ENCODE results near the gene PLCB4.

PLCB4 gene

GRCh38 chr20:9476637-9477036 is 407.8 kb downstream of the PLCB4 start:
- Histone ChIP-seq H3K14ac (ENCODE audit: low read length in 2 of 2) (no peak overlapping the region), H3K9ac (ENCODE audit: low read length) (no peak overlapping the region), H3K4me2 (ENCODE audit: low read length, poor library complexity, severe bottlenecking) (no peak overlapping the region), H3K4me1 (ENCODE audit: control insufficient read depth, insufficient read depth, low read depth, low read length) (peaks cover 1% of the 10 kb centered on the region), H3K18ac (ENCODE audit: low read depth in 1 of 2, low read length in 2 of 2) (no peak overlapping the region), H3K9me3 (ENCODE audit: control insufficient read depth, low read length) (no peaks in the 10 kb centered on the region), H4K91ac (ENCODE audit: low read length) (no peak overlapping the region), H4K8ac (ENCODE audit: low read length) (no peak overlapping the region), H3K36me3 (ENCODE audit: control insufficient read depth in 1 of 2, insufficient read depth in 2 of 2, low read depth in 1 of 2, low read length in 2 of 2) (peaks cover 0 to 14% of the 10 kb centered on the region in 2 experiments), H3K27ac (ENCODE audit: low read length, poor library complexity, severe bottlenecking) (no peak overlapping the region), H3K79me1 (replicated peaks; ENCODE audit: low read length, poor library complexity, severe bottlenecking) (peaks cover 1% of the 10 kb centered on the region), H3K23ac (ENCODE audit: low read length in 2 of 2) (no peak overlapping the region), H2AK5ac (ENCODE audit: low read length, severe bottlenecking) (no peak overlapping the region), H3K27me3 (ENCODE audit: control insufficient read depth in 1 of 2, insufficient read depth in 1 of 2, low read length in 2 of 2) (peaks cover 0 to 5% of the 10 kb centered on the region in 2 experiments), H2BK12ac (ENCODE audit: low read length in 2 of 2) (no peak overlapping the region), H3K4ac (ENCODE audit: low read depth in 1 of 2, low read length in 2 of 2) (no peak overlapping the region), H3K4me3 (ENCODE audit: insufficient read depth in 1 of 2, low read depth in 1 of 2, low read length in 2 of 2) (no peak overlapping the region), H2AFZ (ENCODE audit: low read depth, low read length) (no peak overlapping the region), H2BK5ac (ENCODE audit: low read depth, low read length, poor library complexity, severe bottlenecking) (no peak overlapping the region), H2BK15ac (ENCODE audit: low read depth, poor library complexity, severe bottlenecking) (no peak overlapping the region), H2BK120ac (ENCODE audit: low read depth, low read length) (no peak overlapping the region)
- 95% methylated on average over 7 of the region's 7 CpGs for WGBS
- DNase-seq = no peak

DNA sequence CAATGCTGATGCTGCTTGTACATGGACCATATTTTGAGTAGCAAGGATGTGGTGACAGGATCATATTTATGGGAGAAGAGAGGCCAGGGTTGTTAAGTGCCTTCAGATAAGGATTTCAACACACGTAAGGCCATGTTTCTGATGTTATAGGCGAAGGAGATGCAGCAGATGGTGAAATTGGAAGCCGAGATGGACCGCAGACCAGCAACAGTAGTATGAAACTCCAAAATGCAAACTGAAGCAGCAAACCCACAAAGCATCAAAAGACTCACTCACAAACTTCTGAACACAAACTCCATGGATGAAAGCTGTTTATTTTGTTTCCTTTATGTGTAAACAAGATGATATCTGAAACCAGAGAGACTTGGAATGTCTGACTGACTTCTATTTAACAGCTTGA is 409.9 kb downstream of the PLCB4 start:
- Histone ChIP-seq H3K4me1 (ENCODE audit: control insufficient read depth, insufficient read depth, low read depth, low read length) (peaks cover 1% of the 10 kb centered on the region), H3K14ac (ENCODE audit: low read length in 2 of 2) (peak overlapping the region in 1 of 2 experiments; percentile 15), H3K27me3 (ENCODE audit: control insufficient read depth in 1 of 2, insufficient read depth in 1 of 2, low read length in 2 of 2) (peaks cover 0 to 23% of the 10 kb centered on the region in 2 experiments), H2AFZ (ENCODE audit: low read depth, low read length) (no peak overlapping the region), H3K18ac (ENCODE audit: low read depth in 1 of 2, low read length in 2 of 2) (no peak overlapping the region), H3K79me1 (replicated peaks; ENCODE audit: low read length, poor library complexity, severe bottlenecking) (peaks cover 1% of the 10 kb centered on the region), H3K9me3 (ENCODE audit: control insufficient read depth, low read length) (no peaks in the 10 kb centered on the region), H3K23ac (ENCODE audit: low read length in 2 of 2) (no peak overlapping the region), H3K36me3 (ENCODE audit: control insufficient read depth in 1 of 2, insufficient read depth in 2 of 2, low read depth in 1 of 2, low read length in 2 of 2) (peaks cover 0 to 11% of the 10 kb centered on the region in 2 experiments), H3K4me2 (ENCODE audit: low read length, poor library complexity, severe bottlenecking) (no peak overlapping the region), H3K4ac (ENCODE audit: low read depth in 1 of 2, low read length in 2 of 2) (no peak overlapping the region), H2BK120ac (ENCODE audit: low read depth, low read length) (peak overlapping the region; percentile 5), H2BK5ac (ENCODE audit: low read depth, low read length, poor library complexity, severe bottlenecking) (no peak overlapping the region), H3K4me3 (ENCODE audit: insufficient read depth in 1 of 2, low read depth in 1 of 2, low read length in 2 of 2) (no peak overlapping the region), H4K8ac (ENCODE audit: low read length) (no peak overlapping the region), H2AK5ac (ENCODE audit: low read length, severe bottlenecking) (no peak overlapping the region), H2BK12ac (ENCODE audit: low read length in 2 of 2) (no peak overlapping the region), H3K9ac (ENCODE audit: low read length) (no peak overlapping the region), H3K27ac (ENCODE audit: low read length, poor library complexity, severe bottlenecking) (no peak overlapping the region), H4K91ac (ENCODE audit: low read length) (no peak overlapping the region), H2BK15ac (ENCODE audit: low read depth, poor library complexity, severe bottlenecking) (no peak overlapping the region)
- WGBS = 72% methylated on average over 4 of the region's 4 CpGs
- peak; percentile 7 for DNase-seq

GRCh38 chr20:9480066-9480465 is 411.2 kb downstream of the PLCB4 start:
- H3K18ac ChIP-seq (ENCODE audit: low read depth in 1 of 2, low read length in 2 of 2) = no peak overlapping the region
- H2BK12ac ChIP-seq (ENCODE audit: low read length in 2 of 2) = no peak overlapping the region
- DNase-seq = no peak
- peaks cover 1% of the 10 kb centered on the region for H3K79me1 ChIP-seq (replicated peaks; ENCODE audit: low read length, poor library complexity, severe bottlenecking)
- no peak overlapping the region for H4K91ac ChIP-seq (ENCODE audit: low read length)
- no peaks in the 10 kb centered on the region for H3K9me3 ChIP-seq (ENCODE audit: control insufficient read depth, low read length)
- H2BK5ac ChIP-seq (ENCODE audit: low read depth, low read length, poor library complexity, severe bottlenecking) = no peak overlapping the region
- 90% methylated on average over 4 of the region's 4 CpGs for WGBS
- H3K23ac ChIP-seq (ENCODE audit: low read length in 2 of 2) = no peak overlapping the region
- no peak overlapping the region for H3K4me3 ChIP-seq (ENCODE audit: insufficient read depth in 1 of 2, low read depth in 1 of 2, low read length in 2 of 2)
- H4K8ac ChIP-seq (ENCODE audit: low read length) = no peak overlapping the region
- H3K27ac ChIP-seq (ENCODE audit: low read length, poor library complexity, severe bottlenecking) = no peak overlapping the region
- H2AK5ac ChIP-seq (ENCODE audit: low read length, severe bottlenecking) = no peak overlapping the region
- no peak overlapping the region for H3K4ac ChIP-seq (ENCODE audit: low read depth in 1 of 2, low read length in 2 of 2)
- no peak overlapping the region for H2AFZ ChIP-seq (ENCODE audit: low read depth, low read length)
- H3K4me1 ChIP-seq (ENCODE audit: control insufficient read depth, insufficient read depth, low read depth, low read length) = peaks cover 1% of the 10 kb centered on the region
- no peak overlapping the region for H3K4me2 ChIP-seq (ENCODE audit: low read length, poor library complexity, severe bottlenecking)
- no peak overlapping the region for H2BK15ac ChIP-seq (ENCODE audit: low read depth, poor library complexity, severe bottlenecking)
- no peak overlapping the region for H2BK120ac ChIP-seq (ENCODE audit: low read depth, low read length)
- no peak overlapping the region for H3K14ac ChIP-seq (ENCODE audit: low read length in 2 of 2)
- H3K36me3 ChIP-seq (ENCODE audit: control insufficient read depth in 1 of 2, insufficient read depth in 2 of 2, low read depth in 1 of 2, low read length in 2 of 2) = peaks cover 0 to 7% of the 10 kb centered on the region in 2 experiments
- no peak overlapping the region for H3K9ac ChIP-seq (ENCODE audit: low read length)
- H3K27me3 ChIP-seq (ENCODE audit: control insufficient read depth in 1 of 2, insufficient read depth in 1 of 2, low read length in 2 of 2) = peaks cover 0 to 29% of the 10 kb centered on the region in 2 experiments

GRCh38 chr20:9482180-9482579 is 413.3 kb downstream of the PLCB4 start:
- H4K8ac ChIP-seq (ENCODE audit: low read length) = no peak overlapping the region
- peaks cover 0 to 40% of the 10 kb centered on the region in 2 experiments for H3K27me3 ChIP-seq (ENCODE audit: control insufficient read depth in 1 of 2, insufficient read depth in 1 of 2, low read length in 2 of 2)
- no peak overlapping the region for H2AK5ac ChIP-seq (ENCODE audit: low read length, severe bottlenecking)
- H2BK12ac ChIP-seq (ENCODE audit: low read length in 2 of 2) = no peak overlapping the region
- H3K36me3 ChIP-seq (ENCODE audit: control insufficient read depth in 1 of 2, insufficient read depth in 2 of 2, low read depth in 1 of 2, low read length in 2 of 2) = peaks cover 0 to 7% of the 10 kb centered on the region in 2 experiments
- H3K4me2 ChIP-seq (ENCODE audit: low read length, poor library complexity, severe bottlenecking) = no peak overlapping the region
- no peak overlapping the region for H2AFZ ChIP-seq (ENCODE audit: low read depth, low read length)
- H3K4me3 ChIP-seq (ENCODE audit: insufficient read depth in 1 of 2, low read depth in 1 of 2, low read length in 2 of 2) = no peak overlapping the region
- H4K91ac ChIP-seq (ENCODE audit: low read length) = no peak overlapping the region
- H3K79me1 ChIP-seq (replicated peaks; ENCODE audit: low read length, poor library complexity, severe bottlenecking) = no peaks in the 10 kb centered on the region
- no peak overlapping the region for H2BK120ac ChIP-seq (ENCODE audit: low read depth, low read length)
- no peak overlapping the region for H2BK5ac ChIP-seq (ENCODE audit: low read depth, low read length, poor library complexity, severe bottlenecking)
- no peak overlapping the region for H3K9ac ChIP-seq (ENCODE audit: low read length)
- no peak overlapping the region for H3K14ac ChIP-seq (ENCODE audit: low read length in 2 of 2)
- WGBS = 87% methylated on average over 3 of the region's 3 CpGs
- H3K23ac ChIP-seq (ENCODE audit: low read length in 2 of 2) = no peak overlapping the region
- no peak overlapping the region for H2BK15ac ChIP-seq (ENCODE audit: low read depth, poor library complexity, severe bottlenecking)
- H3K4me1 ChIP-seq (ENCODE audit: control insufficient read depth, insufficient read depth, low read depth, low read length) = peaks cover 2% of the 10 kb centered on the region
- H3K9me3 ChIP-seq (ENCODE audit: control insufficient read depth, low read length) = no peaks in the 10 kb centered on the region
- H3K4ac ChIP-seq (ENCODE audit: low read depth in 1 of 2, low read length in 2 of 2) = no peak overlapping the region
- no peak overlapping the region for H3K18ac ChIP-seq (ENCODE audit: low read depth in 1 of 2, low read length in 2 of 2)
- H3K27ac ChIP-seq (ENCODE audit: low read length, poor library complexity, severe bottlenecking) = no peak overlapping the region
- no peak for DNase-seq
